Parathyroid adenoma (tissue), 2 donors: ENCODE results near the gene GOLGA8A.
"Not testable (repeated sequence)": the region's sequence is repeated elsewhere in the genome, so short reads cannot be mapped to it uniquely, and the experiment has no call there.

Experiments used
- H2AFZ ChIP-seq: fragments of 300-600 bp; sonication (generic); one replicate; pipeline ENCODE4 v1.7.0; 2017; ENCODE audit warnings: antibody characterized with exemption, mild to moderate bottlenecking
- H3K27ac ChIP-seq: fragments of 300-600 bp; sonication (generic); one replicate; pipeline ENCODE4 v1.7.0; 2017
- H3K27me3 ChIP-seq: fragments of 300-600 bp; sonication (generic); one replicate; pipeline ENCODE4 v1.7.0; 2017; ENCODE audit warnings: low read length; ENCODE audit not compliant: control insufficient read depth, insufficient read depth
- H3K36me3 ChIP-seq: fragments of 300-600 bp; sonication (generic); one replicate; pipeline ENCODE4 v1.7.0; 2017; ENCODE audit warnings: low read length; ENCODE audit not compliant: control insufficient read depth, insufficient read depth
- H3K4me1 ChIP-seq: fragments of 300-600 bp; sonication (generic); one replicate; pipeline ENCODE4 v1.7.0; 2017; ENCODE audit warnings: control low read depth
- H3K4me2 ChIP-seq: fragments of 300-600 bp; sonication (generic); one replicate; pipeline ENCODE4 v1.7.0; 2017; ENCODE audit warnings: low read length
- H3K4me3 ChIP-seq: fragments of 300-600 bp; sonication (generic); one replicate; pipeline ENCODE4 v1.7.0; 2017; ENCODE audit warnings: low read depth, low read length
- H3K79me2 ChIP-seq: fragments of 300-600 bp; sonication (generic); one replicate; pipeline ENCODE4 v1.7.0; 2017; ENCODE audit warnings: control low read depth
- H3K9ac ChIP-seq: fragments of 300-600 bp; sonication (generic); one replicate; pipeline ENCODE4 v1.7.0; 2017; ENCODE audit warnings: mild to moderate bottlenecking
- H3K9me3 ChIP-seq: fragments of 300-600 bp; sonication (generic); one replicate; pipeline ENCODE4 v1.7.0; 2017; ENCODE audit warnings: low read length; ENCODE audit not compliant: control insufficient read depth
- TF ChIP-seq, protein P1 (sequence below): fragments of 300-600 bp; sonication (generic); IDR thresholded peaks from one replicate; pipeline ENCODE4 v1.7.0; 2017; ENCODE audit warnings: antibody characterized with exemption, mild to moderate bottlenecking
- donor health status: primary hyperparathyroidism.

The GOLGA8A gene

DNA sequence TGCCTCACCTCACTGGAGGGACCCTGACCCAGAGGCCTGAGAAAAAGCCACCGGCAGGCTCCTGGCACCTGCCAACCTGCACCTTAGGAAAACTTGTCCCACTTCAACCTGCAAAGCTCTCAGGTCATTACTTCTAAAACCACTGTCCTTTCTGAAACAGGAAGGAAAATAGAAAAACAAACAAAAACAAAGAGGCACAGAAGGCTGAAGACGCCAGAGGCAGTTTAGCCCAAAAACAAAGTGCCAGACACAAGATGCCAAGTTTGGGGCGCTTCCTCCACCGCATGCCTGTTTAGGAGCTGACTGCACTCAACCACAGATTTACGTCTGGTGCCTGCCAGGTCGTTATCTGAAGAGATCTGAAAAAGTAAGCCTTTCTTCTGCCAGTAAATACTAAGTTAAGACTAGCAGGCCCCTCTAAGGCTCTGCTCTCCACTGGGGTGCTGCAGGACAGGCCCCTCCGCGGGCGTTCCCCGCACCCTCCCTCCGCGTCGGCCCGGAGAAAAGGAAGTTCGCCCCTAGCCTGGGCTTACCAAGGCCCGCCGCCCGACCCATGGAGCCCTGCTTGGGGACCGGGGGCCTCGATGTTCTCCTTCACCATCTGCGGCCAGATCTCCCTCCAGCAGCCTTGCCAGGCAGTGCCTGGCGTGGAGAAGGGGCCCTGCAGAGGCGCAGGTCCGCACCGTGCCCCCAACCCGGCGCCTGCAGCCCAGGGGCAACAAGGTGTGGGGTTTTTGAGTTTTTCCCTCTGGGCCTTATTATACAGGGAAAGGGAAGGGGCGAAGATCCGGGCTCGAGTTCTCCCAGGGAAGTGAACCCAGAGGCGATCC lies 1.3 kb downstream of the GOLGA8A start:
- Histone ChIP-seq H3K79me2 (no peaks in the 10 kb centered on the region), H3K4me1 (no peaks in the 10 kb centered on the region), H3K9ac (no peak overlapping the region), H2AFZ (peak overlapping the region; percentile 60), H3K27ac (no peak overlapping the region), H3K9me3 (no peaks in the 10 kb centered on the region), H3K4me2 (peak overlapping the region; percentile 69), H3K4me3 (peak overlapping the region; percentile 54), H3K27me3 (no peaks in the 10 kb centered on the region), H3K36me3 (no peaks in the 10 kb centered on the region)
- TF ChIP-seq, protein P1, sequence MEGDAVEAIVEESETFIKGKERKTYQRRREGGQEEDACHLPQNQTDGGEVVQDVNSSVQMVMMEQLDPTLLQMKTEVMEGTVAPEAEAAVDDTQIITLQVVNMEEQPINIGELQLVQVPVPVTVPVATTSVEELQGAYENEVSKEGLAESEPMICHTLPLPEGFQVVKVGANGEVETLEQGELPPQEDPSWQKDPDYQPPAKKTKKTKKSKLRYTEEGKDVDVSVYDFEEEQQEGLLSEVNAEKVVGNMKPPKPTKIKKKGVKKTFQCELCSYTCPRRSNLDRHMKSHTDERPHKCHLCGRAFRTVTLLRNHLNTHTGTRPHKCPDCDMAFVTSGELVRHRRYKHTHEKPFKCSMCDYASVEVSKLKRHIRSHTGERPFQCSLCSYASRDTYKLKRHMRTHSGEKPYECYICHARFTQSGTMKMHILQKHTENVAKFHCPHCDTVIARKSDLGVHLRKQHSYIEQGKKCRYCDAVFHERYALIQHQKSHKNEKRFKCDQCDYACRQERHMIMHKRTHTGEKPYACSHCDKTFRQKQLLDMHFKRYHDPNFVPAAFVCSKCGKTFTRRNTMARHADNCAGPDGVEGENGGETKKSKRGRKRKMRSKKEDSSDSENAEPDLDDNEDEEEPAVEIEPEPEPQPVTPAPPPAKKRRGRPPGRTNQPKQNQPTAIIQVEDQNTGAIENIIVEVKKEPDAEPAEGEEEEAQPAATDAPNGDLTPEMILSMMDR: no peak

DNA sequence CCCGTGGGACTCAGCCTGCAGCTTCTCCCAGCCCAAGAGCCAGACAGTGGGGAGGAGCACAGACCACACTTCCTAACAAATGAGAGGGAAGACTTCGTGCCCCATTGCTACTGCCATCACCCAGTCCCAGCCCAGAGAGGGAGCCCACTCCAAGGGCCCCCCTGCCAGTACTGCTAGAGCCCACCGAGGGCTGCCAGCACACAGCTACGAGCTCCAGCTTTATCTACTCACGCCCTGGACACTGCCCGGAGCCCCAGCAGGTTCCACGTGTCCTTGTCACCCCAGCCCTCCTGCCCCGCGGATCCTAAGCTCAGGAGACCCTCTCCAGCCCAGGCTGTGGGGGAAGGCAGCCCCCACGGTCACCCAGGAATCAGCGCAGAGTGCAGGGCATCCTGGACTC lies 1.9 kb downstream of the GOLGA8A start:
- Histone ChIP-seq H3K4me3 (no peak overlapping the region), H3K27ac (no peak overlapping the region), H3K27me3 (no peaks in the 10 kb centered on the region), H3K9me3 (no peaks in the 10 kb centered on the region), H3K4me1 (no peaks in the 10 kb centered on the region), H3K36me3 (no peaks in the 10 kb centered on the region), H3K9ac (no peak overlapping the region), H2AFZ (no peak overlapping the region), H3K79me2 (no peaks in the 10 kb centered on the region), H3K4me2 (no peak overlapping the region)
- TF ChIP-seq, protein P1: no peak

DNA sequence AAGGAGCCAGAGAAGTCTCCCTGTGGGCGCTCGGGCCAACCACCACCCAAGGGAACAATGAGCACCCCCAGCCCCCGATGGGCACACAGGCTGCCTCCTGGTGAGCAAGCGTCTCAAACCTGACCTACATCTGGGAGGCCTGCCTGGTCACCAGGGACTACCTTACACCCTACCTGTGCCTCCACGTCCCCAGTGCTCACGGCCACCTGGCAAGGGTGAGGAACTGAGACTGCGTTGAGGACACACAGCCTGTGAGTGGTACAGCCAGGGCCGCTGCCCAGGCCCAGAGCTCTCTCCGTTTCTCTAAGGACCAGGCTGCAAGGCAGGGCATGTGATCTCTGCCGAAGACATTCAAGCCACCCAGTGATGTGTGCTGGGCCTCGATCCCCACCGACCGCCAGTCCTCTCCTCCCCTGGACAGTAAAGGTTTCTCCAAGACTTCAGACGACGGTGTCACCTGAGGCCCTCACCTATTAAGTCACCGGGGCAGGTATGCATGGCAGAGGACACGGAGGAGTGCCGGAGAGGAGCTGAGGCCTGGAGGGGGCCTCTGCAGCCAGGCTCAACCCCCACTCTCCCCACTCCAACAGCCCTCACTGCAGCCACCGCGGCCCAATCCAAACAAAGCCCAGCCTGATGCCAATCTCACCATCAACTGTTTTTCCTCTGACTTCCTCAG lies 2.8 kb downstream of the GOLGA8A start:
- H3K9me3 ChIP-seq: no peaks in the 10 kb centered on the region
- H3K4me1 ChIP-seq: no peaks in the 10 kb centered on the region
- H3K27me3 ChIP-seq: no peaks in the 10 kb centered on the region
- H3K4me2 ChIP-seq: no peak overlapping the region
- TF ChIP-seq, protein P1: no peak
- no peak overlapping the region for H3K9ac ChIP-seq
- H2AFZ ChIP-seq: no peak overlapping the region
- H3K36me3 ChIP-seq: no peaks in the 10 kb centered on the region
- H3K4me3 ChIP-seq: no peak overlapping the region
- H3K27ac ChIP-seq: no peak overlapping the region
- H3K79me2 ChIP-seq: no peaks in the 10 kb centered on the region

DNA sequence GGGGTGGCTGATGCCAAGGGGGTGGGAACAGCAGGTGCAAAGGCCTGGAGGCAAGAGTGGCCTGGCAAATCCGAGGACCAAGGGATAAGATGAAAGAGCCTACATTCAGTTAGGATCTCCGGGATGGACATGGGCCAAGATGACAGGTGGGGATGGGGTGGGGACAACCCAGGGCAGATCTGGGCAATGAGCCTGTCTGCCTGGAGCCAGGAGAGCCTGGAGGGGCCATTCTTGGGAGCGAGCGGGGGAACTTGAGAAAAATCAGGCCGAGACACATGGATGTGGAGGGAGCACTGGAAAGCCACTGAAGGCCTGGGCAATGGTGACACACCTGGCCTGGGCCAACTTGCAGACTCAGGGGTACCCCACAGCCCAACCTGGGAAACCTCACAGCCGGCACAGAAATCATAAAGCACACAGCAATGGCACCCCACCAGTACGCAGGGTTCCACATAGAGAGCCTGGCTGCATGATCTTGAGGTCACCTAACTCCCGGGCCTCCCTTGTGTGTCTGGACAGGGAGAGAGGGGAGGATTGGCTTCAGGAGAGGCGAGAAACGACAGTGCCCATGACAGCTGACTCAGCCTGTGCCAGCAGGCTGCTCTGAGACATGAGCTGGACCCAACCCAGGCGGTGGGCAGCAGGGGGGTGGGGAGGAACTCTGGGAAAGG lies 3.5 kb downstream of the GOLGA8A start:
- H3K27me3 ChIP-seq, H3K9me3 ChIP-seq, H3K36me3 ChIP-seq, H2AFZ ChIP-seq, H3K4me3 ChIP-seq, H3K27ac ChIP-seq, H3K79me2 ChIP-seq, H3K9ac ChIP-seq, H3K4me2 ChIP-seq, H3K4me1 ChIP-seq: not testable (repeated sequence)

DNA sequence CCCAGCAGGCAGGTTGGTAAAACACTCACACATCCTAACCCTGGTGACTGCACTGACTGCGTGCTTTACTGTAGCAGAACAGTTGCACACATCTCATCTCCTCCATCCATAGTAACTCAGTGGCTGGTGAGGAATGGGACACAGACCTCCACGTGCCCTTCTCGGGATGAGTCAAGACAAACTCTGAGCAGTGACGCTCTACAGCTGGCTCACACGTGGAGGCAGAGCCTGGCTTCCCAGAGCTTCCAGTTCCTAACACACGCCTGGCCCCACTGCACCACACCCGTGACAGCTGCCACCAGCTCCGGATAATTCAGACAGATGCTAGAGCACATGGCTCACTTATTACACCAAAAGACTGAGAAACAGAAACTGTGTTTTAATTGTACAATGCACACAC lies 7.0 kb downstream of the GOLGA8A start:
- H3K4me2 ChIP-seq, H3K36me3 ChIP-seq, H3K9me3 ChIP-seq, H2AFZ ChIP-seq, H3K4me3 ChIP-seq, H3K27me3 ChIP-seq, H3K27ac ChIP-seq, H3K9ac ChIP-seq, H3K4me1 ChIP-seq, H3K79me2 ChIP-seq: not testable (repeated sequence)

DNA sequence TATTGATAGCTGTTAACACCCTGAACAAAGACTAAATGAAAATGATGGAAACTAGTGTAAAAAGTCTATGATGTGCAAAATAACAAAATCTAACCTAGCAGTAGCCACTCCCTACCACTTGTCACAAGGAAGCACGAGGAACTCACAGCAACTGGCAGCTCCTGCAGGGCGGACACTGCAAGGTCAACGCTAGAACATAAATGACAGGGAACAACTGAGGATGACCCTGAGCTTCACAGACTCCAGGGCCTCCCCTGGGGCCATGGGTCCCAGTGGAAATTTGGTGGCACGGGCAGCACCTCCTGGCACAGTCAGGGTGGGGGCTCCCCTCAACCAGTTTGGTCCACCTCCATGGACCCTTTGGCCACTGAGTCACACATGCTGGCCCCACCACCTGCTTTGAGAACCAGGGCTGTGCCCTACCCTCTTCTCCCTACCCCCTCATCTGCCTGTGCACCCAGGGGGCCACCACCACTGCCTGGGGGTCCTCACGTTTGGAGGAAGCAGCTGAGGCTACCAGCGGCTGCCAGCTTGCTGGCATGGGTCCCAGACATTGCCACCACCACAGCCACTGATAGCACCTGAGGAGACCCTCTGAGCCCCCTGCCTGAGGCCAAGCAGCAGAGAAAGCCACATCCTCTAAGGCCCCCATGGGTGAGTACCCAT lies 14.1 kb downstream of the GOLGA8A start:
- H3K4me2 ChIP-seq, H3K4me3 ChIP-seq, H3K9ac ChIP-seq, H3K27me3 ChIP-seq, H3K79me2 ChIP-seq, H3K27ac ChIP-seq, H3K9me3 ChIP-seq, H3K36me3 ChIP-seq, H3K4me1 ChIP-seq, H2AFZ ChIP-seq: not testable (repeated sequence)

DNA sequence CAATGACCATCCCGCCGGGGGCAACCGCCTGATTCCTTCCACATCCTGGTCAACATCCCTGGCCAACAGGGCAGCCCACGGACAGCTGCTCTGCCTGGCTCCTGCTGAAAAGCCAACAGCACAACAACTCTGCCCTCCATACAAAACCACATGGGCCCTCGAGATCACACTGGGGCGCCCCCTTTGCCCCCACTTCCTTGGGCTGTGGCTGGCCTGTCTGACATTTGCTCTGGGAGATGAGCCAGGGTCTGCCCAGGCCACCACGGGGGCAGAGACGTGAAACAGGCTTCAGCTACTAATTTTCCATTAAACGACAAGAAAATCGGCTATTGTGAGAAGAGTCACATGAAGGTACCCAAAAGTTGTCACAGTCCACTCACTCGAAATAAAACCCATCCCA lies 16.7 kb downstream of the GOLGA8A start:
- not testable (repeated sequence) for H3K79me2 ChIP-seq, H2AFZ ChIP-seq, H3K4me1 ChIP-seq, H3K9ac ChIP-seq, H3K9me3 ChIP-seq, H3K27ac ChIP-seq, H3K4me2 ChIP-seq, H3K27me3 ChIP-seq, H3K4me3 ChIP-seq, H3K36me3 ChIP-seq

DNA sequence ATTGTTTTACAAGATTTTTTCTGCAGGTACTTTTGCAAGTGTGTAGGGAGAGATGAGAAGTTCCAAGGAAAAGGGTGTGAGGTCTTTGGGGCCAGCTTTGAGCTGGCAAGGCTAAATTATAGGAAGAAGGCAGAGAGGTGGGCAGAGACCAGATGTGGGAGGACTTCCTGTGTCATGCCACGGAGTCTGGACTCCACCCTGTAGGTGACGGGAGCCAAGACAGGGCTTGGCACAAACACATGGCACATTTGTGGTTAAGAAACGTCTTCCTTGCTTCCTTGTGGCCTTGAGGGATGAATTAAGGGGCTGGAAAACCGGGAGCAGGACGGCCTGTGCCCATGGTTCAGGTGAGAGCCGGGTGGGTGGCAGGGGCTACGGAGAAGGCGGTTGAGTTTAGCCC lies 19.2 kb downstream of the GOLGA8A start:
- H2AFZ ChIP-seq, H3K4me1 ChIP-seq, H3K9me3 ChIP-seq, H3K27ac ChIP-seq, H3K36me3 ChIP-seq, H3K4me3 ChIP-seq, H3K79me2 ChIP-seq, H3K4me2 ChIP-seq, H3K27me3 ChIP-seq, H3K9ac ChIP-seq: not testable (repeated sequence)
